GM23338 (cell line): Measurements from ENCODE around the gene PLEKHM1.

Experiments used
- CREB1 ChIP-seq: fragments of 250-450 bp; sonication (Bioruptor Pico); IDR thresholded peaks from 2 replicates; pipeline ENCODE4 v1.5.0; 2020; ENCODE audit warnings: low read depth, mild to moderate bottlenecking, moderate library complexity
- EZH2 ChIP-seq: fragments of 200-600 bp; sonication (generic); IDR thresholded peaks from one replicate; pipeline ENCODE4 v1.8.0; 2017; ENCODE audit warnings: antibody characterized with exemption, mild to moderate bottlenecking, low read depth; ENCODE audit not compliant: unreplicated experiment
- EZH2phosphoT487 ChIP-seq: fragments of 200-600 bp; sonication (generic); IDR thresholded peaks from one replicate; pipeline ENCODE4 v1.8.1; 2018; ENCODE audit warnings: antibody characterized with exemption; ENCODE audit not compliant: unreplicated experiment
- JUNB ChIP-seq: IDR thresholded peaks from one replicate; pipeline ENCODE4 v1.6.1; 2016; ENCODE audit warnings: antibody characterized with exemption; ENCODE audit not compliant: unreplicated experiment
- POLR2AphosphoS5 ChIP-seq: IDR thresholded peaks from 2 replicates; pipeline ENCODE4 v1.6.1; 2016; ENCODE audit warnings: antibody characterized with exemption, low read depth
- STAT1 ChIP-seq: IDR thresholded peaks from one replicate; pipeline ENCODE4 v1.6.1; 2016; ENCODE audit warnings: antibody characterized with exemption; ENCODE audit not compliant: unreplicated experiment
- ZNF114 ChIP-seq: fragments of 250-450 bp; sonication (Bioruptor Pico); IDR thresholded peaks from 2 replicates; pipeline ENCODE4 v1.5.0; 2020; ENCODE audit warnings: mild to moderate bottlenecking, moderate library complexity
- TF ChIP-seq, protein P1 (sequence below), 2 experiments: fragments of 200-600 bp in 1 of 2; sonication (generic) in 1 of 2; conservative IDR thresholded peaks; 2 replicates each; pipeline versions ENCODE4 v1.5.1 to v1.6.1; 2016 to 2017; ENCODE audit warnings: antibody characterized with exemption in 2 of 2, low read depth in 2 of 2, mild to moderate bottlenecking in 2 of 2, moderate library complexity in 1 of 2
- TF ChIP-seq, protein P2 (sequence below): IDR thresholded peaks from one replicate; pipeline ENCODE4 v1.6.1; 2018; ENCODE audit warnings: antibody characterized with exemption; ENCODE audit not compliant: unreplicated experiment

DNA sequence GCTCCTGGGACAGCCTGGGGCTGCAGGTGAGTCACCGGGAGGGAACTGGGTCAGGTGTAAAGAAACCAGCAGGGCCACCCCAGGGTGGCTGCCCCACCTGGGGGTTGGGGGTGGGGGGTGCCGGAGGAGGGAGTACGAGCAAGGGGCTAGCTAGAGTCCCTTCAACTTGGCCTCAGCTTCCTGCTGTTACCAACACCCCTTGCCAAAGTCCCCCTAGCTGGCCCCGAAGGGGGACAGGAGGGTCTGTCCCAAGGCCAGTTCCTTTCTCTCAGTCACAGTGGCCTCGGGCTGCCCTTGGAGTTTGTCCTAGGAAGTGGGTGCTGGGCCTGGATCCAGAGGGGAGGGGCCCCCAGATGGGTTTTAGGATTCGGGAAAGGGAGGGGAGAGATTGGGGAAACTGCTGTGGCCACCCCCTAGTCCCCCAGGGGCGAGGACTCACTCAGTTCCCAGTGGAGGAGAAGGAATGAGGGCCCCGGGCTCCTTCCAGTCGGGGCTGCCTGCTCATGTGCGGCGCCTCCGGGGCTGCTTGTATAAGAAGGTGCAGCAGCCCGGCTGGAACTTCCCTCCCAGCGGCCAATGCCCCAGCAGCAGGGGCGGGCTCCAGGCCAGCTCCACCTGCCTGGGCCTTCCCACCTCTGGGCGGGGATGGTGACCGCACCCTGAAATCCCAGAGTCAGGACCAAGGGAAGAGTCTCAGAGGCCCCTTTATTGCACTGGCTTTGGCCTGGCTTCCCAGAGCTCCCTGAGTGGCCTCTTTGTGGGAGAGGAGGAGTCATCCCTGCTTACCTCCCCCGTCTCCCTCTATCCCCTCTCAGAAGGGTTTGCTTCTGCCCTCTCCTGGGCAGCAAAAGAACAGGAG is 65.2 kb downstream of the PLEKHM1 start:
- TF ChIP-seq EZH2 (no peak), POLR2AphosphoS5 (peak; percentile 63), EZH2phosphoT487 (no peak), STAT1 (no peak), CREB1 (CRISPR knock-in tag) (no peak), ZNF114 (CRISPR knock-in tag) (no peak), JUNB (no peak)
- TF ChIP-seq, protein P1, sequence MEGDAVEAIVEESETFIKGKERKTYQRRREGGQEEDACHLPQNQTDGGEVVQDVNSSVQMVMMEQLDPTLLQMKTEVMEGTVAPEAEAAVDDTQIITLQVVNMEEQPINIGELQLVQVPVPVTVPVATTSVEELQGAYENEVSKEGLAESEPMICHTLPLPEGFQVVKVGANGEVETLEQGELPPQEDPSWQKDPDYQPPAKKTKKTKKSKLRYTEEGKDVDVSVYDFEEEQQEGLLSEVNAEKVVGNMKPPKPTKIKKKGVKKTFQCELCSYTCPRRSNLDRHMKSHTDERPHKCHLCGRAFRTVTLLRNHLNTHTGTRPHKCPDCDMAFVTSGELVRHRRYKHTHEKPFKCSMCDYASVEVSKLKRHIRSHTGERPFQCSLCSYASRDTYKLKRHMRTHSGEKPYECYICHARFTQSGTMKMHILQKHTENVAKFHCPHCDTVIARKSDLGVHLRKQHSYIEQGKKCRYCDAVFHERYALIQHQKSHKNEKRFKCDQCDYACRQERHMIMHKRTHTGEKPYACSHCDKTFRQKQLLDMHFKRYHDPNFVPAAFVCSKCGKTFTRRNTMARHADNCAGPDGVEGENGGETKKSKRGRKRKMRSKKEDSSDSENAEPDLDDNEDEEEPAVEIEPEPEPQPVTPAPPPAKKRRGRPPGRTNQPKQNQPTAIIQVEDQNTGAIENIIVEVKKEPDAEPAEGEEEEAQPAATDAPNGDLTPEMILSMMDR (conservative IDR thresholded peaks at IDR 0.05; ENCODE audit: low read depth in 2 of 2) = peak; percentile 47 to 84
- TF ChIP-seq, protein P2, sequence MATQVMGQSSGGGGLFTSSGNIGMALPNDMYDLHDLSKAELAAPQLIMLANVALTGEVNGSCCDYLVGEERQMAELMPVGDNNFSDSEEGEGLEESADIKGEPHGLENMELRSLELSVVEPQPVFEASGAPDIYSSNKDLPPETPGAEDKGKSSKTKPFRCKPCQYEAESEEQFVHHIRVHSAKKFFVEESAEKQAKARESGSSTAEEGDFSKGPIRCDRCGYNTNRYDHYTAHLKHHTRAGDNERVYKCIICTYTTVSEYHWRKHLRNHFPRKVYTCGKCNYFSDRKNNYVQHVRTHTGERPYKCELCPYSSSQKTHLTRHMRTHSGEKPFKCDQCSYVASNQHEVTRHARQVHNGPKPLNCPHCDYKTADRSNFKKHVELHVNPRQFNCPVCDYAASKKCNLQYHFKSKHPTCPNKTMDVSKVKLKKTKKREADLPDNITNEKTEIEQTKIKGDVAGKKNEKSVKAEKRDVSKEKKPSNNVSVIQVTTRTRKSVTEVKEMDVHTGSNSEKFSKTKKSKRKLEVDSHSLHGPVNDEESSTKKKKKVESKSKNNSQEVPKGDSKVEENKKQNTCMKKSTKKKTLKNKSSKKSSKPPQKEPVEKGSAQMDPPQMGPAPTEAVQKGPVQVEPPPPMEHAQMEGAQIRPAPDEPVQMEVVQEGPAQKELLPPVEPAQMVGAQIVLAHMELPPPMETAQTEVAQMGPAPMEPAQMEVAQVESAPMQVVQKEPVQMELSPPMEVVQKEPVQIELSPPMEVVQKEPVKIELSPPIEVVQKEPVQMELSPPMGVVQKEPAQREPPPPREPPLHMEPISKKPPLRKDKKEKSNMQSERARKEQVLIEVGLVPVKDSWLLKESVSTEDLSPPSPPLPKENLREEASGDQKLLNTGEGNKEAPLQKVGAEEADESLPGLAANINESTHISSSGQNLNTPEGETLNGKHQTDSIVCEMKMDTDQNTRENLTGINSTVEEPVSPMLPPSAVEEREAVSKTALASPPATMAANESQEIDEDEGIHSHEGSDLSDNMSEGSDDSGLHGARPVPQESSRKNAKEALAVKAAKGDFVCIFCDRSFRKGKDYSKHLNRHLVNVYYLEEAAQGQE = no peak
